Osteocyte (in vitro differentiated cells): ENCODE measurements around the gene MPP2. TPM values are rescaled to one million over a fixed set of nuclear protein-coding genes. Genes with fewer than 3 reads are reported as not detected.
A peak's percentile ranks its signal among the peaks of the same experiment; 100 is the strongest.

Source experiments
- DNase-seq: peaks from one replicate; pipeline ENCODE4 v3.0.0; 2021; ENCODE audit warnings: mixed read lengths; ENCODE audit not compliant: unreplicated experiment; ENCODE audit errors: extremely low spot score
- H3K27ac Mint-ChIP-seq: one replicate; pipeline ENCODE4 v1.8.0; 2021; ENCODE audit warnings: mild to moderate bottlenecking, mixed read lengths; ENCODE audit not compliant: unreplicated experiment
- H3K27me3 Mint-ChIP-seq: one replicate; pipeline ENCODE4 v1.8.0; 2021; ENCODE audit warnings: mixed read lengths; ENCODE audit not compliant: unreplicated experiment
- H3K36me3 Mint-ChIP-seq: one replicate; pipeline ENCODE4 v1.8.0; 2021; ENCODE audit warnings: mixed read lengths; ENCODE audit not compliant: unreplicated experiment
- H3K4me1 Mint-ChIP-seq: one replicate; pipeline ENCODE4 v1.8.0; 2021; ENCODE audit warnings: mixed read lengths; ENCODE audit not compliant: unreplicated experiment
- H3K4me3 Mint-ChIP-seq: one replicate; pipeline ENCODE4 v1.8.0; 2021; ENCODE audit warnings: mild to moderate bottlenecking, moderate library complexity, mixed read lengths; ENCODE audit not compliant: unreplicated experiment
- H3K9me3 Mint-ChIP-seq: one replicate; pipeline ENCODE4 v1.8.0; 2021; ENCODE audit warnings: mixed read lengths; ENCODE audit not compliant: unreplicated experiment
- CTCF ChIP-seq: fragments of 200-600 bp; sonication (generic); IDR thresholded peaks from 2 replicates; pipeline ENCODE4 v1.5.0; 2021; ENCODE audit warnings: antibody characterized with exemption, mild to moderate bottlenecking, moderate library complexity
- total RNA-seq: library from RNA; stranded (reverse); gene quantifications from 2 replicates; pipeline ENCODE4 v1.2.1, GENCODE V29; 2021

MPP2 gene
- total RNA-seq, 1 donor from 2014 or later, result 3.5 TPM

GRCh38 chr17:43839670-43840108, 67.6 kb downstream of the MPP2 start:
- no peaks in the 10 kb centered on the region for H3K9me3 Mint-ChIP-seq
- TF ChIP-seq CTCF, result no peak

GRCh38 chr17:43834106-43834505, 73.2 kb downstream of the MPP2 start:
- H3K4me1 Mint-ChIP-seq, result peaks cover 17% of the 10 kb centered on the region
- no peak for DNase-seq
- H3K9me3 Mint-ChIP-seq, result no peaks in the 10 kb centered on the region
- TF ChIP-seq CTCF, result no peak
- peaks cover 6% of the 10 kb centered on the region for H3K36me3 Mint-ChIP-seq
- H3K27ac Mint-ChIP-seq, result no peak overlapping the region
- H3K27me3 Mint-ChIP-seq, result peaks cover 15% of the 10 kb centered on the region
- H3K4me3 Mint-ChIP-seq, result peak overlapping the region; percentile 76

More at GRCh38 chr17:43839670-43840108, 67.6 kb downstream of the MPP2 start:
- no peak overlapping the region for H3K27ac Mint-ChIP-seq
- DNase-seq, result no peak
- H3K4me3 Mint-ChIP-seq, result no peak overlapping the region
- peaks cover 24% of the 10 kb centered on the region for H3K4me1 Mint-ChIP-seq
- H3K27me3 Mint-ChIP-seq, result peaks cover 23% of the 10 kb centered on the region
- no peaks in the 10 kb centered on the region for H3K36me3 Mint-ChIP-seq

GRCh38 chr17:43832976-43833829, 74.1 kb downstream of the MPP2 start, which contains the start of gene MPP3:
Gene MPP3 (minus strand): TSS chr17:43833146. CDS start chr17:43831906, 1,240 bp downstream.
- peaks cover 6% of the 10 kb centered on the region for H3K36me3 Mint-ChIP-seq
- peaks cover 17% of the 10 kb centered on the region for H3K4me1 Mint-ChIP-seq
- no peak within 1 kb of the TSS for H3K27ac Mint-ChIP-seq
- H3K4me3 Mint-ChIP-seq, result peak within 1 kb of the TSS; percentile 76
- DNase-seq, result no peak
- no peak for TF ChIP-seq CTCF
- peaks cover 14% of the 10 kb centered on the region for H3K27me3 Mint-ChIP-seq
- no peaks in the 10 kb centered on the region for H3K9me3 Mint-ChIP-seq

- Mint-ChIP-seq H3K4me1 (peaks cover 17% of the 10 kb centered on the region), H3K27me3 (peaks cover 9% of the 10 kb centered on the region), H3K27ac (no peak overlapping the region), H3K4me3 (peak overlapping the region; percentile 72), H3K9me3 (no peaks in the 10 kb centered on the region), H3K36me3 (peaks cover 10% of the 10 kb centered on the region)
- TF ChIP-seq CTCF, result no peak
- no peak for DNase-seq
Measured at GRCh38 chr17:43832168-43832975, 75.0 kb downstream of the MPP2 start.

- DNase-seq, result no peak
- H3K36me3 Mint-ChIP-seq, result peaks cover 10% of the 10 kb centered on the region
- H3K27ac Mint-ChIP-seq, result no peak overlapping the region
- no peak for TF ChIP-seq CTCF
- peaks cover 1% of the 10 kb centered on the region for H3K27me3 Mint-ChIP-seq
- peak overlapping the region; percentile 72 for H3K4me3 Mint-ChIP-seq
- H3K4me1 Mint-ChIP-seq, result peaks cover 17% of the 10 kb centered on the region
- H3K9me3 Mint-ChIP-seq, result no peaks in the 10 kb centered on the region
Measured at GRCh38 chr17:43831633-43832032, 75.7 kb downstream of the MPP2 start.
